K562 (cell line): ENCODE results near the gene EGFL7. TPM values are rescaled to one million over a fixed set of nuclear protein-coding genes. Genes with fewer than 3 reads are reported as not detected.

Source experiments
- CHD4 ChIP-seq: fragments of 200-600 bp; sonication (generic); IDR thresholded peaks from 3 replicates; pipeline ENCODE4 v1.6.1; 2012; ENCODE audit warnings: low read depth, mild to moderate bottlenecking, mixed read lengths, low read length, inconsistent platforms; ENCODE audit not compliant: insufficient read depth, insufficient replicate concordance, poor library complexity, severe bottlenecking
- COPS2 ChIP-seq: fragments of 450-650 bp; conservative IDR thresholded peaks from 2 replicates; pipeline ENCODE4 v1.6.1; 2016; ENCODE audit warnings: mild to moderate bottlenecking, moderate library complexity
- HMG20B ChIP-seq: fragments of 250-450 bp; sonication (Bioruptor Pico); IDR thresholded peaks from 2 replicates; pipeline ENCODE4 v1.5.0; 2021; ENCODE audit warnings: mild to moderate bottlenecking
- MCM2 ChIP-seq: fragments of 450-650 bp; IDR thresholded peaks from 2 replicates; pipeline ENCODE4 v1.6.1; 2017; ENCODE audit warnings: low read depth, mild to moderate bottlenecking
- SETDB1 ChIP-seq: IDR thresholded peaks from one replicate; pipeline ENCODE4 v1.6.1; 2012; ENCODE audit warnings: low read length, control low read depth, inconsistent platforms
- SMARCA4 ChIP-seq: fragments of 450-650 bp; IDR thresholded peaks from 2 replicates; pipeline ENCODE4 v1.6.1; 2016
- TBL1XR1 ChIP-seq, 2 experiments: IDR thresholded peaks; 2 replicates each; pipeline ENCODE4 v1.6.1; 2012; ENCODE audit warnings: improper control_type of control experiment in 2 of 2, low read length in 2 of 2, mild to moderate bottlenecking in 1 of 2
- ZBTB7A ChIP-seq: IDR thresholded peaks from 2 replicates; pipeline ENCODE4 v1.6.1; 2011; ENCODE audit warnings: low read depth, mild to moderate bottlenecking, low read length, moderate library complexity, borderline replicate concordance; ENCODE audit not compliant: control insufficient read depth
- ZNF408 ChIP-seq: fragments of 250-450 bp; sonication (Bioruptor Pico); IDR thresholded peaks from 2 replicates; pipeline ENCODE4 v1.4.0; 2020; ENCODE audit warnings: low read depth, mild to moderate bottlenecking, moderate library complexity
- polyA plus RNA-seq, 8 experiments: library from polyadenylated mRNA; depleted of rRNA in 4 of 8; stranded (reverse) in 5 of 8; unstranded in 3 of 8; fragments of >200 nt; fragmentation: Nextera tagmentation in 2 of 8; fragmentation: Illumina TruSeq in 1 of 8; extraction: Ambion mirVana in 2 of 8; extraction: Trizol in 1 of 8; gene quantifications; 2 replicates each; pipeline versions ENCODE4 v1.2.1 to v1.2.3, GENCODE V29; 2011 to 2014; ENCODE audit warnings: inconsistent platforms in 1 of 8, missing spikeins in 1 of 8
- total RNA-seq, 7 experiments: library from RNA; depleted of rRNA in 6 of 7; stranded (reverse); fragments of >200 nt in 6 of 7; fragmentation: Illumina TruSeq in 2 of 7; extraction: Trizol in 2 of 7; gene quantifications; 2 replicates each; pipeline versions ENCODE4 v1.2.1 to v1.2.3, GENCODE V29; 2011 to 2021; ENCODE audit warnings: low replicate concordance in 1 of 7
- TF ChIP-seq, protein P1 (sequence below): fragments of 450-650 bp; formaldehyde crosslinking; IDR thresholded peaks from 2 replicates; pipeline ENCODE4 v1.4.0; 2022; ENCODE audit warnings: missing genetic modification characterization
- TF ChIP-seq, protein P2 (sequence below), 2 experiments: fragments of 200-800 bp in 1 of 2; sonication (Bioruptor generic) in 1 of 2; sonication (generic) in 1 of 2; formaldehyde crosslinking in 1 of 2; IDR thresholded peaks in 1 of 2; conservative IDR thresholded peaks in 1 of 2; 2 replicates each; pipeline versions ENCODE4 v1.5.0 to v1.6.1; 2016 to 2020; ENCODE audit warnings: missing compliant biosample characterization in 1 of 2, missing genetic modification characterization in 1 of 2, missing genetic modification reagents in 1 of 2
- TF ChIP-seq, protein P3 (sequence below): fragments of 450-650 bp; IDR thresholded peaks from 2 replicates; pipeline ENCODE4 v1.6.1; 2016; ENCODE audit warnings: antibody characterized with exemption
- TF ChIP-seq, protein P4 (sequence below): fragments of 450-650 bp; formaldehyde crosslinking; IDR thresholded peaks from 2 replicates; pipeline ENCODE4 v1.4.0; 2020; ENCODE audit warnings: mild to moderate bottlenecking, moderate library complexity

Gene EGFL7
- total and polyA plus RNA-seq, 9 of the 15 experiments (the other 6 are each of a cell fraction or from before 2014, with no cell fraction given): 1.5 to 286 (median 55.5) TPM

DNA sequence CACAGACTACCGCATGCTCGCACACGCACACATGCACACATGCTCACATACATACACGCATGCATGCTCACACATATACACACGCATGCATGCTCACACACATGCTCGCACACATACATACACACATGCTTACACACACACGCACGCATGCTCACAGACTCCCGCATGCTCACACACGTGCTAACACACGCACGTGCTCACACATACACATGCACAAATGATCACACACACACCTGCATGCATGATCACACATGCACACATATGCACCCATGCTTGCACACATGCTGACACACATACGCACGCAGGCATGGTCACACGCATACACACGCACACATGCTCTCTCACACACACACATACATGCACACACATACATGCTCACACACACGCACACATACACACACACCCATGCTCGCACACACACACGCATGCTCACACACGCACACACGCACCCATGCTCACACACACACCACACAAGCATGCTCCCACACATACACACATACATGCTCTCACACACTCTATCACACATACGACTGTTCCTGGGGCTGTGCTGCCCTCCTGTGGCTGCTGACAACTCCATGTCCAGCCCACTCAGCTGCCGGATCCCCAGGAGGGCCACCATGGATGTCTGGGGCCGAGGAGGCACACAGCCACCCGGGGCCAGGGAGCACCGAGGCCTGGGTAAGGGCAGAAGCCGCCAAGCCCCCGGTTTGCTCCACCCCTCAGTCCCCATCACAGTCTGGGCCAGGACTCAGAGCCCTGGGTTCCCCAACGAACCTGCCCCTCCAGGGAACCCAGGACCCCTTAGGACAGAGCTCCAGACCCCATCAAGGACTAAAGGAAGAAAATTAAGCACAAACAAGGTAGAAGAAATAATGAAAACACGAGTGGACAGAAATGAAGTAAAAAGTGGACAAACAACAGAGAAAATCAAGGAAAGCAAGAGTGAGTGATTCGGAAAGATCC, 31.4 kb upstream of the EGFL7 start (continued):
- TF ChIP-seq, protein P1, sequence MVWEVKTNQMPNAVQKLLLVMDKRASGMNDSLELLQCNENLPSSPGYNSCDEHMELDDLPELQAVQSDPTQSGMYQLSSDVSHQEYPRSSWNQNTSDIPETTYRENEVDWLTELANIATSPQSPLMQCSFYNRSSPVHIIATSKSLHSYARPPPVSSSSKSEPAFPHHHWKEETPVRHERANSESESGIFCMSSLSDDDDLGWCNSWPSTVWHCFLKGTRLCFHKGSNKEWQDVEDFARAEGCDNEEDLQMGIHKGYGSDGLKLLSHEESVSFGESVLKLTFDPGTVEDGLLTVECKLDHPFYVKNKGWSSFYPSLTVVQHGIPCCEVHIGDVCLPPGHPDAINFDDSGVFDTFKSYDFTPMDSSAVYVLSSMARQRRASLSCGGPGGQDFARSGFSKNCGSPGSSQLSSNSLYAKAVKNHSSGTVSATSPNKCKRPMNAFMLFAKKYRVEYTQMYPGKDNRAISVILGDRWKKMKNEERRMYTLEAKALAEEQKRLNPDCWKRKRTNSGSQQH (CRISPR knock-in tag): peak; percentile 52; the same call in 1 of the 2 replicates
- TF ChIP-seq, protein P2, sequence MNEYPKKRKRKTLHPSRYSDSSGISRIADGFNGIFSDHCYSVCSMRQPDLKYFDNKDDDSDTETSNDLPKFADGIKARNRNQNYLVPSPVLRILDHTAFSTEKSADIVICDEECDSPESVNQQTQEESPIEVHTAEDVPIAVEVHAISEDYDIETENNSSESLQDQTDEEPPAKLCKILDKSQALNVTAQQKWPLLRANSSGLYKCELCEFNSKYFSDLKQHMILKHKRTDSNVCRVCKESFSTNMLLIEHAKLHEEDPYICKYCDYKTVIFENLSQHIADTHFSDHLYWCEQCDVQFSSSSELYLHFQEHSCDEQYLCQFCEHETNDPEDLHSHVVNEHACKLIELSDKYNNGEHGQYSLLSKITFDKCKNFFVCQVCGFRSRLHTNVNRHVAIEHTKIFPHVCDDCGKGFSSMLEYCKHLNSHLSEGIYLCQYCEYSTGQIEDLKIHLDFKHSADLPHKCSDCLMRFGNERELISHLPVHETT (CRISPR knock-in tag; conservative IDR thresholded peaks at IDR 0.05 in 1 of 2, IDR thresholded peaks at IDR 0.05 in 1 of 2): no peak
- no peak for TF ChIP-seq ZNF408
- TF ChIP-seq, protein P3, sequence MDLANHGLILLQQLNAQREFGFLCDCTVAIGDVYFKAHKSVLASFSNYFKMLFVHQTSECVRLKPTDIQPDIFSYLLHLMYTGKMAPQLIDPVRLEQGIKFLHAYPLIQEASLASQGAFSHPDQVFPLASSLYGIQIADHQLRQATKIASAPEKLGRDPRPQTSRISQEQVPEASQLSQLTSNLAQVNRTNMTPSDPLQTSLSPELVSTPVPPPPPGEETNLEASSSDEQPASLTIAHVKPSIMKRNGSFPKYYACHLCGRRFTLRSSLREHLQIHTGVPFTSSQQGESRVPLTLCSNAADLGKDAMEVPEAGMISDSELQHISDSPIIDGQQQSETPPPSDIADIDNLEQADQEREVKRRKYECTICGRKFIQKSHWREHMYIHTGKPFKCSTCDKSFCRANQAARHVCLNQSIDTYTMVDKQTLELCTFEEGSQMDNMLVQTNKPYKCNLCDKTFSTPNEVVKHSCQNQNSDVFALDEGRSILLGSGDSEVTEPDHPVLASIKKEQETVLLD: 0 out of 2 replicates have a peak, but pooled peaks have one; percentile 27
- TF ChIP-seq ZBTB7A: no peak
- no peak for TF ChIP-seq COPS2
- TF ChIP-seq, protein P4, sequence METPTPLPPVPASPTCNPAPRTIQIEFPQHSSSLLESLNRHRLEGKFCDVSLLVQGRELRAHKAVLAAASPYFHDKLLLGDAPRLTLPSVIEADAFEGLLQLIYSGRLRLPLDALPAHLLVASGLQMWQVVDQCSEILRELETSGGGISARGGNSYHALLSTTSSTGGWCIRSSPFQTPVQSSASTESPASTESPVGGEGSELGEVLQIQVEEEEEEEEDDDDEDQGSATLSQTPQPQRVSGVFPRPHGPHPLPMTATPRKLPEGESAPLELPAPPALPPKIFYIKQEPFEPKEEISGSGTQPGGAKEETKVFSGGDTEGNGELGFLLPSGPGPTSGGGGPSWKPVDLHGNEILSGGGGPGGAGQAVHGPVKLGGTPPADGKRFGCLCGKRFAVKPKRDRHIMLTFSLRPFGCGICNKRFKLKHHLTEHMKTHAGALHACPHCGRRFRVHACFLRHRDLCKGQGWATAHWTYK: no peak
- no peak for TF ChIP-seq MCM2
- no peak for TF ChIP-seq CHD4
- no peak for TF ChIP-seq HMG20B (CRISPR knock-in tag)
- TF ChIP-seq TBL1XR1 (IDR thresholded peaks at IDR 0.05; ENCODE audit: low read length in 2 of 2): no peak
- no peak for TF ChIP-seq SETDB1
- 0 out of 2 replicates have a peak, but pooled peaks have one; percentile 13 for TF ChIP-seq SMARCA4
